Transverse colon (tissue), 4 donors: Measurements from ENCODE around the gene ERP27. TPM values are rescaled to one million over a fixed set of nuclear protein-coding genes. Genes with fewer than 3 reads are reported as not detected.

Experiments
- DNase-seq: peaks from one replicate; pipeline ENCODE4 v3.0.0-alpha.2; 2019
- H3K27ac ChIP-seq, 4 donors: fragments of 200-600 bp; sonication (generic); 2 replicates each; pipeline ENCODE4 v1.5.1; 2016 to 2018; ENCODE audit warnings: inconsistent platforms in 4 of 4
- H3K27me3 ChIP-seq: fragments of 200-600 bp; sonication (generic); 2 replicates; pipeline ENCODE4 v1.5.1; 2017; ENCODE audit warnings: inconsistent platforms
- H3K36me3 ChIP-seq, 4 donors: fragments of 200-600 bp; sonication (generic); 2 replicates each; pipeline ENCODE4 v1.5.1; 2017 to 2019; ENCODE audit warnings: inconsistent platforms in 4 of 4
- H3K4me1 ChIP-seq, 4 donors: fragments of 200-600 bp; sonication (generic); 2 replicates each; pipeline ENCODE4 v1.5.1; 2017 to 2020; ENCODE audit warnings: inconsistent platforms in 4 of 4
- H3K4me3 ChIP-seq, 4 donors: fragments of 200-600 bp; sonication (generic); 1 replicate in 1 of 4; 2 replicates in 3 of 4; pipeline versions ENCODE4 v1.5.1 to v1.6.1; 2017 to 2019; ENCODE audit warnings: inconsistent platforms in 4 of 4
- H3K9me3 ChIP-seq, 2 donors: fragments of 200-600 bp; sonication (generic); 2 replicates each; pipeline ENCODE4 v1.5.1; 2017 to 2019; ENCODE audit warnings: inconsistent platforms in 2 of 2
- EP300 ChIP-seq: sonication (generic); formaldehyde crosslinking; IDR thresholded peaks from one replicate; pipeline ENCODE4 v1.6.1; 2017; ENCODE audit warnings: antibody characterized with exemption, low read depth
- POLR2A ChIP-seq: fragments of 450-650 bp; IDR thresholded peaks from one replicate; pipeline ENCODE4 v1.6.1; 2016; ENCODE audit warnings: antibody characterized with exemption, mild to moderate bottlenecking, moderate library complexity
- POLR2AphosphoS5 ChIP-seq, 3 donors: sonication (generic); formaldehyde crosslinking; IDR thresholded peaks; one replicate each; pipeline ENCODE4 v1.6.1; 2016; ENCODE audit warnings: antibody characterized with exemption in 3 of 3
- WGBS, 2 donors: methylation state at CpG; one replicate each; pipeline ENCODE4 v1.1.5; 2018; ENCODE audit warnings: low coverage in 1 of 2; 5-methylcytosine and 5-hydroxymethylcytosine counted together
- in situ Hi-C, 4 donors: fragments of 200-750 bp; cut with MboI; loops; one replicate each; pipeline versions ENCODE4 v1.15.0 to v1.15.1; 2017; ENCODE audit warnings: low sequenced_read_pairs in 3 of 4, low pct_ligation_motif_present in 1 of 4, low pct_unique_long_range_greater_than_20kb in 1 of 4
- intact Hi-C: fragments of 100-400 bp; cut with DNase I; formaldehyde crosslinking; loops from one replicate; pipeline ENCODE4 v1.15.1; 2023; ENCODE audit warnings: low total_unique reads
- total RNA-seq, 4 donors: library from RNA; depleted of rRNA; stranded (reverse); fragments of >200 nt; gene quantifications; one replicate each; pipeline ENCODE4 v1.1.0, GENCODE V29; 2016
- TF ChIP-seq, protein P1 (sequence below), 5 experiments: fragments of 200-600 bp in 3 of 5; fragments of 450-650 bp in 2 of 5; sonication (generic) in 3 of 5; IDR thresholded peaks; 1 replicate in 2 of 5; 2 replicates in 3 of 5; pipeline ENCODE4 v1.5.1; 2016 to 2017; ENCODE audit warnings: antibody characterized with exemption in 5 of 5, inconsistent platforms in 3 of 5, mild to moderate bottlenecking in 2 of 5, moderate library complexity in 1 of 5

ERP27 gene
- total RNA-seq, 4 donors from 2014 or later: 0.64 to 2.6 TPM; not detected in 2

DNA sequence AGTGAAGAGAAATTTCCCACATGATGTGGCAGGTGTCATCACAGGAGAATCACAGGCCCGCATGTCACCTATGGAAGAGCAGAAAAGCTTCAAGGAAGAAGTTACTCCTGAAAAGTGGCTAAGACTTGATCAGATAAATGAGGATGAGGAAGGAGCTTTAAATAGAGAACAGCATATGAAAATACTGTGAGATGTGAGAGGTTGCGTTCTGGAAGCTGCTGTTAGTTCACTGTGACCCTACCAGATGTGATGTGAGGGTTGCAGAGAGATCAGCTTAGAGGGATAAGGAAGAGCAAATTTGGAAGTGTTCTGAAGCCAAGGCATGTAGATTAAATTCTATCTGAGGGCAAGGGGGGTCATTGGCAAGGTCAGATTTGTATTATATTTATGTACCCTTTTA, 17.1 kb downstream of the ERP27 start:
- TF ChIP-seq POLR2A: no peak
- TF ChIP-seq EP300: no peak
- TF ChIP-seq, protein P1, sequence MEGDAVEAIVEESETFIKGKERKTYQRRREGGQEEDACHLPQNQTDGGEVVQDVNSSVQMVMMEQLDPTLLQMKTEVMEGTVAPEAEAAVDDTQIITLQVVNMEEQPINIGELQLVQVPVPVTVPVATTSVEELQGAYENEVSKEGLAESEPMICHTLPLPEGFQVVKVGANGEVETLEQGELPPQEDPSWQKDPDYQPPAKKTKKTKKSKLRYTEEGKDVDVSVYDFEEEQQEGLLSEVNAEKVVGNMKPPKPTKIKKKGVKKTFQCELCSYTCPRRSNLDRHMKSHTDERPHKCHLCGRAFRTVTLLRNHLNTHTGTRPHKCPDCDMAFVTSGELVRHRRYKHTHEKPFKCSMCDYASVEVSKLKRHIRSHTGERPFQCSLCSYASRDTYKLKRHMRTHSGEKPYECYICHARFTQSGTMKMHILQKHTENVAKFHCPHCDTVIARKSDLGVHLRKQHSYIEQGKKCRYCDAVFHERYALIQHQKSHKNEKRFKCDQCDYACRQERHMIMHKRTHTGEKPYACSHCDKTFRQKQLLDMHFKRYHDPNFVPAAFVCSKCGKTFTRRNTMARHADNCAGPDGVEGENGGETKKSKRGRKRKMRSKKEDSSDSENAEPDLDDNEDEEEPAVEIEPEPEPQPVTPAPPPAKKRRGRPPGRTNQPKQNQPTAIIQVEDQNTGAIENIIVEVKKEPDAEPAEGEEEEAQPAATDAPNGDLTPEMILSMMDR (IDR thresholded peaks at IDR 0.05): no peak
- TF ChIP-seq POLR2AphosphoS5 (IDR thresholded peaks at IDR 0.05): no peak
- no peak overlapping the region for H3K27ac ChIP-seq
- H3K9me3 ChIP-seq: no peaks in the 10 kb centered on the region
- H3K27me3 ChIP-seq: no peaks in the 10 kb centered on the region
- no peaks in the 10 kb centered on the region for H3K4me1 ChIP-seq
- in situ Hi-C loops: no loop called here
- WGBS, 2 donors: 89 to 100% methylated on average over 2 of the region's 2 CpGs
- no peaks in the 10 kb centered on the region for H3K36me3 ChIP-seq
- intact Hi-C loops: no loop called here
- H3K4me3 ChIP-seq: no peak overlapping the region
- no peak for DNase-seq

DNA sequence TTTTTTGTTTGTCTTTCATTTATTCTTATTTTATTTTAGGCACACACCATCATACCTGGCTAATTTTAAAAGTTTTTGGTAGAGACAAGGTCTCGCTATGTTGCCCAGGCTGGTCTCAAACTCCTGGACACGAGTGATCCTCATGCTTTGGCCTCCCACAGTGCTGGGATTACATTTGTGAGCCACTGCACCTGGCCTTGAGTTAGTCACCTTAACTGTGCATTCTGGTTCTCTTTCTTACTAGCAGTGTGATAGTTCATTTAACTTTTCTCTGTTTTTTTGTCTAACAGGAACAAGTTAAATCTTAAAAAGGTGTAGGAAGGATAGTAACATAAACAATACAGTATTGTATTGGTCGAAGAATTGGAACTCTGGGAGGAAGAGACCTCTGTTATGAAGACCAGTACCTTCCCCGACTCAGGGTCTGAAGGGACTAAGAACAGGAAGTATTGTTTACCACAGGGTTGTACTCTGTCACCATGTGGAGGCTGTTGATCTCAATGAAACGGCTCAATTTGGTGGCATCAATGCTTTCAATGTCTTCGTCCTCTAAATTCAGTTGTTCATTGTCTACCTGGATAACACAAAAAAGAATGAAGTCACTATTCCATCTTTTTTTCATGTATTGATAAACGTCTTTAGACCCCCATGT, 17.7 kb downstream of the ERP27 start:
- TF ChIP-seq POLR2AphosphoS5 (IDR thresholded peaks at IDR 0.05) (no peak), POLR2A (no peak), EP300 (no peak)
- TF ChIP-seq, protein P1 (IDR thresholded peaks at IDR 0.05): no peak
- Histone ChIP-seq H3K4me1 (no peaks in the 10 kb centered on the region), H3K36me3 (no peaks in the 10 kb centered on the region), H3K9me3 (no peaks in the 10 kb centered on the region), H3K27me3 (no peaks in the 10 kb centered on the region), H3K4me3 (no peak overlapping the region), H3K27ac (no peak overlapping the region)
- 60 to 82% methylated on average over 7 of the region's 7 CpGs for WGBS, 2 donors
- no peak for DNase-seq
- intact Hi-C loops: no loop called here
- in situ Hi-C loops: no loop called here

DNA sequence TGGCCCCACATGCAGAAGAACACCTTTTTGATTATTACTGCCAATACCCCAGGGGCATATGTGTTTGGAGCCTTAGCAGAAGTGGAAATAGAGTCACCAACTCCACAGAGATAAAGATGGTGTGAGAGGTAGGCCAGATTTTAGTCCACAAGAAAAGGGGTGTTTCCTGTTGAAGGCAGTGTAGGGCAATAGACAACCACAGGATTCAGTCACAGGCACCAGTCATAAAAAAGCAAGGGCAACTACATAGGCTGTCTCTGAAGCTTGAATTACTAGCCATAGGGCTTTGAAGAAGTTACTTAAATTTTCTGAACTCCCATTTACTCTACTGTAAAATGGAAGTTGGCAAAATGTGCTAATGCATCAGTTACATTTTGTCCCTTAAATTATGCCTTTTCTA, 18.9 kb downstream of the ERP27 start:
- H3K4me1 ChIP-seq: no peaks in the 10 kb centered on the region
- in situ Hi-C loops: no loop called here
- TF ChIP-seq POLR2AphosphoS5 (IDR thresholded peaks at IDR 0.05) (no peak), POLR2A (no peak), EP300 (no peak)
- TF ChIP-seq, protein P1 (IDR thresholded peaks at IDR 0.05): no peak
- no peak for DNase-seq
- no peaks in the 10 kb centered on the region for H3K36me3 ChIP-seq
- H3K9me3 ChIP-seq: no peaks in the 10 kb centered on the region
- H3K4me3 ChIP-seq: no peak overlapping the region
- intact Hi-C loops: no loop called here
- H3K27ac ChIP-seq: no peak overlapping the region
- no peaks in the 10 kb centered on the region for H3K27me3 ChIP-seq

DNA sequence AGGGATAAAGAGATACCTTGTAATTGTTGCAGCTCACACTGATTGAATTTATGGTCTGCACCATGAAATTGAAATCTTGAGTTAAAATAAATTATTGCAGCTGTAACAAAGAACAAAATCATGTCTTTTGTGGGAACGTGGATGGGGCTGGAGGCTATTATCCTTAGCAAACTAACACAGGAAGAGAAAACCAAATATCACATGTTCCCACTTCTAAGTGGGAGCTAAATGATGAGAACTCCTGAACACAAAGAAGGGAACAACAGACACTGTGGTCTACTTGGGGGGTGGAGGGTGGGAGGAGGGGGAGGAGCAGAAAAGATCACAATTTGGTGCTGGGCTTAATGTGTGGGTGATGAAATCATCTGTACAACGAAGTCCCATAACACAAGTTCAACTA, 22.6 kb downstream of the ERP27 start:
- no peaks in the 10 kb centered on the region for H3K36me3 ChIP-seq
- DNase-seq: no peak
- intact Hi-C loops: no loop called here
- TF ChIP-seq POLR2A: no peak
- no peak for TF ChIP-seq POLR2AphosphoS5 (IDR thresholded peaks at IDR 0.05)
- TF ChIP-seq, protein P1 (IDR thresholded peaks at IDR 0.05): no peak
- TF ChIP-seq EP300: no peak
- no peaks in the 10 kb centered on the region for H3K27me3 ChIP-seq
- H3K4me3 ChIP-seq: no peak overlapping the region
- H3K4me1 ChIP-seq: peaks cover 0 to 18% (median 6%) of the 10 kb centered on the region in 4 donors
- in situ Hi-C loops: no loop called here
- WGBS, 2 donors: 76 to 85% methylated on average over 2 of the region's 2 CpGs
- H3K27ac ChIP-seq: no peak overlapping the region
- H3K9me3 ChIP-seq: no peaks in the 10 kb centered on the region
